GM13976 (cell line): ENCODE data around the gene PRLR.

Experiments used
- DNase-seq: peaks from one replicate; pipeline ENCODE4 v3.0.0; 2012; ENCODE audit warnings: low spot score
- CTCF ChIP-seq: IDR thresholded peaks from 2 replicates; pipeline ENCODE4 v1.5.1; 2012; ENCODE audit warnings: borderline replicate concordance, mild to moderate bottlenecking; ENCODE audit not compliant: insufficient read depth; ENCODE audit errors: extremely low read depth, missing control alignments, control extremely low read depth
- in situ Hi-C: fragments of 300-500 bp; cut with MboI; formaldehyde crosslinking; loops from one replicate; pipeline ENCODE4 v1.12.0; 2022; ENCODE audit warnings: low sequenced_read_pairs, mixed read lengths, inconsistent platforms; ENCODE audit not compliant: unreplicated experiment

PRLR gene

GRCh38 chr5:35143841-35144240 lies 86.4 kb downstream of the PRLR start:
- in situ Hi-C loops: no loop called here
- DNase-seq: no peak
- no peak for TF ChIP-seq CTCF

- in situ Hi-C loops: no loop called here
- TF ChIP-seq CTCF: no peak
Measured at GRCh38 chr5:35141739-35142138, 88.5 kb downstream of the PRLR start.

GRCh38 chr5:35138232-35138631 lies 92.1 kb downstream of the PRLR start:
- in situ Hi-C loops: no loop called here
- no peak for TF ChIP-seq CTCF
- DNase-seq: no peak

More at GRCh38 chr5:35141739-35142138, 88.5 kb downstream of the PRLR start:
- no peak for DNase-seq

- no peak for TF ChIP-seq CTCF
- in situ Hi-C loops: no loop called here
- DNase-seq: no peak
Measured at GRCh38 chr5:35136386-35136785, 93.9 kb downstream of the PRLR start.

- in situ Hi-C loops: no loop called here
- TF ChIP-seq CTCF: no peak
- no peak for DNase-seq
Measured at GRCh38 chr5:35135239-35135700, 95.0 kb downstream of the PRLR start.

- DNase-seq: no peak
- in situ Hi-C loops: no loop called here
- no peak for TF ChIP-seq CTCF
Measured at GRCh38 chr5:35134278-35135030, 95.8 kb downstream of the PRLR start.
